Glutamatergic neuron (in vitro differentiated cells): ENCODE measurements around the gene TMEM100. TPM values are rescaled to one million over a fixed set of nuclear protein-coding genes. Genes with fewer than 3 reads are reported as not detected.
A peak's percentile ranks its signal among the peaks of the same experiment; 100 is the strongest.

ENCODE experiments used
- DNase-seq: peaks from one replicate; pipeline ENCODE4 v3.0.0; 2022
- H3K27ac Mint-ChIP-seq: one replicate; pipeline ENCODE4 v1.8.0; 2020; ENCODE audit warnings: mild to moderate bottlenecking, mixed read lengths, inconsistent platforms; ENCODE audit not compliant: unreplicated experiment
- H3K27me3 Mint-ChIP-seq: one replicate; pipeline ENCODE4 v1.8.0; 2020; ENCODE audit warnings: mild to moderate bottlenecking, moderate library complexity, mixed read lengths, inconsistent platforms; ENCODE audit not compliant: unreplicated experiment
- H3K36me3 Mint-ChIP-seq: one replicate; pipeline ENCODE4 v1.8.0; 2020; ENCODE audit warnings: mild to moderate bottlenecking, mixed read lengths, inconsistent platforms; ENCODE audit not compliant: unreplicated experiment
- H3K4me1 Mint-ChIP-seq: one replicate; pipeline ENCODE4 v1.8.0; 2020; ENCODE audit warnings: mild to moderate bottlenecking, low read depth, mixed read lengths, inconsistent platforms; ENCODE audit not compliant: unreplicated experiment
- H3K4me3 Mint-ChIP-seq: one replicate; pipeline ENCODE4 v1.8.0; 2020; ENCODE audit warnings: mild to moderate bottlenecking, mixed read lengths, inconsistent platforms; ENCODE audit not compliant: unreplicated experiment
- H3K9me3 Mint-ChIP-seq: one replicate; pipeline ENCODE4 v1.8.0; 2020; ENCODE audit warnings: mild to moderate bottlenecking, moderate library complexity, mixed read lengths, inconsistent platforms; ENCODE audit not compliant: unreplicated experiment
- CTCF ChIP-seq: fragments of 200-600 bp; sonication (generic); IDR thresholded peaks from one replicate; pipeline ENCODE4 v1.5.0; 2021; ENCODE audit not compliant: partially characterized antibody, unreplicated experiment
- total RNA-seq: library from RNA; stranded (reverse); fragmentation: NEBNext Ultra II Directional; extraction: Animal tissue kit (Norgen Biotek cat#: 25700); gene quantifications from one replicate; pipeline ENCODE4 v1.2.1, GENCODE V29; 2021; ENCODE audit not compliant: unreplicated experiment

Gene TMEM100
- total RNA-seq, 1 donor from 2014 or later, result 1.4 TPM

- H3K4me3 Mint-ChIP-seq, result peak overlapping the region; percentile 81
- H3K27me3 Mint-ChIP-seq, result peaks cover 2% of the 10 kb centered on the region
- H3K27ac Mint-ChIP-seq, result no peak overlapping the region
- H3K9me3 Mint-ChIP-seq, result peaks cover 2% of the 10 kb centered on the region
- DNase-seq, result no peak
- no peak for TF ChIP-seq CTCF
- no peaks in the 10 kb centered on the region for H3K36me3 Mint-ChIP-seq
- peaks cover 26% of the 10 kb centered on the region for H3K4me1 Mint-ChIP-seq
Measured at GRCh38 chr17:55722016-55722736, 488 bp downstream of the TMEM100 start.

GRCh38 chr17:55720919-55721836 lies 1.5 kb downstream of the TMEM100 start:
- TF ChIP-seq CTCF, result no peak
- H3K4me1 Mint-ChIP-seq, result peaks cover 17% of the 10 kb centered on the region
- H3K4me3 Mint-ChIP-seq, result no peak overlapping the region
- peaks cover 2% of the 10 kb centered on the region for H3K9me3 Mint-ChIP-seq
- no peaks in the 10 kb centered on the region for H3K36me3 Mint-ChIP-seq
- no peak overlapping the region for H3K27ac Mint-ChIP-seq
- DNase-seq, result no peak
- H3K27me3 Mint-ChIP-seq, result peaks cover 2% of the 10 kb centered on the region

GRCh38 chr17:55717898-55718735 lies 4.5 kb downstream of the TMEM100 start:
- H3K27ac Mint-ChIP-seq, result no peak overlapping the region
- H3K36me3 Mint-ChIP-seq, result no peaks in the 10 kb centered on the region
- H3K4me3 Mint-ChIP-seq, result no peak overlapping the region
- TF ChIP-seq CTCF, result peak; percentile 97
- H3K9me3 Mint-ChIP-seq, result no peaks in the 10 kb centered on the region
- H3K27me3 Mint-ChIP-seq, result no peaks in the 10 kb centered on the region
- H3K4me1 Mint-ChIP-seq, result peaks cover 10% of the 10 kb centered on the region
- DNase-seq, result peak; percentile 83

GRCh38 chr17:55717432-55717831 lies 5.2 kb downstream of the TMEM100 start:
- peaks cover 5% of the 10 kb centered on the region for H3K4me1 Mint-ChIP-seq
- TF ChIP-seq CTCF, result no peak
- no peaks in the 10 kb centered on the region for H3K27me3 Mint-ChIP-seq
- H3K27ac Mint-ChIP-seq, result no peak overlapping the region
- DNase-seq, result no peak
- no peaks in the 10 kb centered on the region for H3K36me3 Mint-ChIP-seq
- no peaks in the 10 kb centered on the region for H3K9me3 Mint-ChIP-seq
- no peak overlapping the region for H3K4me3 Mint-ChIP-seq
